Lower leg skin (tissue), 3 donors: ENCODE data around the gene CEP350.

ENCODE experiments used
- POLR2A ChIP-seq, 2 donors: fragments of 450-650 bp; IDR thresholded peaks; one replicate each; pipeline ENCODE4 v1.6.1; 2016 to 2017; ENCODE audit warnings: antibody characterized with exemption in 2 of 2, mild to moderate bottlenecking in 1 of 2, moderate library complexity in 1 of 2
- TF ChIP-seq, protein P1 (sequence below), 3 donors: fragments of 450-650 bp; IDR thresholded peaks; one replicate each; pipeline ENCODE4 v1.5.1; 2016; ENCODE audit warnings: antibody characterized with exemption in 3 of 3, mild to moderate bottlenecking in 3 of 3, moderate library complexity in 2 of 3

DNA sequence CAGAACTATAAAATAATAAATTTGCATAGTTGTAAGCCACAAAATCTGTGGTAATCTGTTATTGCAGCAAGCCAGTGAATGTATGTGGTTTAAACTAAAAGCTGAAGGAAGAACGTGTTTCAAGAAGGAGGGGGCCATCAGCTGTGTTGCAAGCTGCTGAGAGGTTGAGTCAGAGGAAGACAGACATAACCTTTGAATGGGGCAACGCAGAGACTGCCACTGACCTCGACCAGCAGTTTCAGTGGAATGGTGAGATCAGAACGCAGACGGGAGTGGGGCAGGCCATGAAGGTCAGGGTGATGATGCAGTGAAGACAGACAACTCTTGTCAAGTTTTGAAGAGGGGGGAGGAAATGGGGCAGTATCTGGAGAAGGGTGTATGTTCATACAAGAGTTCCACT is 176.9 kb downstream of the CEP350 start:
- TF ChIP-seq, protein P1, sequence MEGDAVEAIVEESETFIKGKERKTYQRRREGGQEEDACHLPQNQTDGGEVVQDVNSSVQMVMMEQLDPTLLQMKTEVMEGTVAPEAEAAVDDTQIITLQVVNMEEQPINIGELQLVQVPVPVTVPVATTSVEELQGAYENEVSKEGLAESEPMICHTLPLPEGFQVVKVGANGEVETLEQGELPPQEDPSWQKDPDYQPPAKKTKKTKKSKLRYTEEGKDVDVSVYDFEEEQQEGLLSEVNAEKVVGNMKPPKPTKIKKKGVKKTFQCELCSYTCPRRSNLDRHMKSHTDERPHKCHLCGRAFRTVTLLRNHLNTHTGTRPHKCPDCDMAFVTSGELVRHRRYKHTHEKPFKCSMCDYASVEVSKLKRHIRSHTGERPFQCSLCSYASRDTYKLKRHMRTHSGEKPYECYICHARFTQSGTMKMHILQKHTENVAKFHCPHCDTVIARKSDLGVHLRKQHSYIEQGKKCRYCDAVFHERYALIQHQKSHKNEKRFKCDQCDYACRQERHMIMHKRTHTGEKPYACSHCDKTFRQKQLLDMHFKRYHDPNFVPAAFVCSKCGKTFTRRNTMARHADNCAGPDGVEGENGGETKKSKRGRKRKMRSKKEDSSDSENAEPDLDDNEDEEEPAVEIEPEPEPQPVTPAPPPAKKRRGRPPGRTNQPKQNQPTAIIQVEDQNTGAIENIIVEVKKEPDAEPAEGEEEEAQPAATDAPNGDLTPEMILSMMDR (IDR thresholded peaks at IDR 0.05) = no peak
- no peak for TF ChIP-seq POLR2A (IDR thresholded peaks at IDR 0.05)
